Camera-type eye (tissue), 1 donor: Measurements from ENCODE around the gene TRIM43B. TPM values are rescaled to one million over a fixed set of nuclear protein-coding genes. Genes with fewer than 3 reads are reported as not detected.

Experiments used
- total RNA-seq: library from RNA; depleted of rRNA; stranded (reverse); fragments of >200 nt; gene quantifications from one replicate; pipeline ENCODE4 v1.2.3, GENCODE V29; 2014

Gene TRIM43B
- not detected for total RNA-seq

DNA sequence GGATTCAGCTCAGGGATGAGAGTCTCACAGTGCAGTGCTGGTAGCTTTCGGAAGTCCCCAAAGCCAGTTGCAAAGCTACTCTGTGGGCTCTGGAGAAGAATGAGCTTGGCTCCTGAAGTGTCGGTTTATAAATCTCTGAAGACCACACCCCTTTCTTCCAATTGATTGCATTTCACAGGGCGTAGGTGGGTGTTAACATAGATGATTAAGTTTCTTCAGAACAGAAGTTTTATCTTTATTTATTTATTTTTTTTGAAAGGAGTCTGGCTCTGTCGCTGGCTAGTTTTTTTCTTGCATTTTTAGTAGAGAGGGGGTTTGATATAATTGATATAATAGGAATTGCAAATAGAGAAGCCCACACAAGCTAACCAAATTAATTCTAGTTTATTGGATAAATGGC is at the start of gene TRIM43B:
Gene TRIM43B, minus strand, starts transcription at position 101 of the 400 bp plus-strand sequence. CDS start 2,040 bp downstream, outside the sequence.

Other genes with a start within 250 kb of the TRIM43B start
- gene PROM2, start 210.3 kb downstream of the TRIM43B start, total RNA-seq: 5.7 TPM
- 11.3 TPM for gene KCNIP3, start 187.4 kb downstream of the TRIM43B start, total RNA-seq
- 27.9 TPM for gene FAHD2A, start 82.0 kb downstream of the TRIM43B start, total RNA-seq
- gene TRIM43, start 107.2 kb upstream of the TRIM43B start, total RNA-seq: not detected